ENCODE results near the gene NEURL1. TPM values are rescaled to one million over a fixed set of nuclear protein-coding genes. Genes with fewer than 3 reads are reported as not detected.

NEURL1 gene, protein sequence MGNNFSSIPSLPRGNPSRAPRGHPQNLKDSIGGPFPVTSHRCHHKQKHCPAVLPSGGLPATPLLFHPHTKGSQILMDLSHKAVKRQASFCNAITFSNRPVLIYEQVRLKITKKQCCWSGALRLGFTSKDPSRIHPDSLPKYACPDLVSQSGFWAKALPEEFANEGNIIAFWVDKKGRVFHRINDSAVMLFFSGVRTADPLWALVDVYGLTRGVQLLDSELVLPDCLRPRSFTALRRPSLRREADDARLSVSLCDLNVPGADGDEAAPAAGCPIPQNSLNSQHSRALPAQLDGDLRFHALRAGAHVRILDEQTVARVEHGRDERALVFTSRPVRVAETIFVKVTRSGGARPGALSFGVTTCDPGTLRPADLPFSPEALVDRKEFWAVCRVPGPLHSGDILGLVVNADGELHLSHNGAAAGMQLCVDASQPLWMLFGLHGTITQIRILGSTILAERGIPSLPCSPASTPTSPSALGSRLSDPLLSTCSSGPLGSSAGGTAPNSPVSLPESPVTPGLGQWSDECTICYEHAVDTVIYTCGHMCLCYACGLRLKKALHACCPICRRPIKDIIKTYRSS
- polyA plus RNA-seq (2011; rRNA removed) (0.37 and 0.58 TPM in 2 replicates), polyA minus RNA-seq (2011; rRNA and poly(A)+ RNA removed) (0.21 and 0.28 TPM in 2 replicates)

DNA sequence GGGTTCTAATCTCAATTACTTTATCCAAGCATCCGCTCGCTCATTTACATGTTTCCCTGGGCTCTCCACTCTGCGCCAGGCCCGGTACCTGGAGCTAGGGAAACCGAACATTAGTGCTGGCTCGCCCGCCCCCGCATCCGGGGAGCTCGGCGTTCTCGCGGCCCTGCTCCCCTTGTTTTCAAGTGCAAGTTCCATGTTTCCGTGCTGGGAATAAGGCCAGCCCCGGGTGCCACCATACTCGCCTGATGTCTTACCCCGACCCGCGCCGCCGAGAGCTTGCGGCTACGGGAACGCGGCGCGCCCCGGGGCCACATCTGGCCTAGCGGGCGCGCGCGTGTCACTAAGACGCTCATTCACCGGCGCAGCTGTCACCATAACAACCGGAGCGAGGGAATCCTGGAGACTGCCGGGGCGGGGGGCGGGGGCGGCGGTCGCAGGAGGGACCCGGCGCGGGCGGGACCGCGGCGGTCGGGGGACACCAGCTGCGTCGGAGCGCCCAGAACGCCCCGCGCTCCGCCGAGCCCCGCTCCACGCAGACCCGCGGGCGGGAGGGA is at the start of gene NEURL1:
NEURL1 (plus strand) TSS at position 344 of the 554 bp plus-strand sequence. CDS start 683 bp downstream, outside the sequence.
- Histone ChIP-seq H3K36me3 (ENCODE audit: control insufficient read depth, insufficient read depth, low read length) (no peaks in the 10 kb centered on the region), H3K27me3 (ENCODE audit: control insufficient read depth, insufficient read depth, low read length) (peaks cover 21% of the 10 kb centered on the region), H3K4me3 (ENCODE audit: low read depth, low read length) (peak within 1 kb of the TSS; percentile 39)
- ChIA-PET CTCF (interaction anchor here (0.7 to 3.5 kb wide), 9 partner anchors 8 to 98 kb away, joined by 3 to 11 read pairs (median 3); partner anchors contain the start of gene ATP5MK), POLR2A (no interaction called here)
- TF ChIP-seq, protein P1, sequence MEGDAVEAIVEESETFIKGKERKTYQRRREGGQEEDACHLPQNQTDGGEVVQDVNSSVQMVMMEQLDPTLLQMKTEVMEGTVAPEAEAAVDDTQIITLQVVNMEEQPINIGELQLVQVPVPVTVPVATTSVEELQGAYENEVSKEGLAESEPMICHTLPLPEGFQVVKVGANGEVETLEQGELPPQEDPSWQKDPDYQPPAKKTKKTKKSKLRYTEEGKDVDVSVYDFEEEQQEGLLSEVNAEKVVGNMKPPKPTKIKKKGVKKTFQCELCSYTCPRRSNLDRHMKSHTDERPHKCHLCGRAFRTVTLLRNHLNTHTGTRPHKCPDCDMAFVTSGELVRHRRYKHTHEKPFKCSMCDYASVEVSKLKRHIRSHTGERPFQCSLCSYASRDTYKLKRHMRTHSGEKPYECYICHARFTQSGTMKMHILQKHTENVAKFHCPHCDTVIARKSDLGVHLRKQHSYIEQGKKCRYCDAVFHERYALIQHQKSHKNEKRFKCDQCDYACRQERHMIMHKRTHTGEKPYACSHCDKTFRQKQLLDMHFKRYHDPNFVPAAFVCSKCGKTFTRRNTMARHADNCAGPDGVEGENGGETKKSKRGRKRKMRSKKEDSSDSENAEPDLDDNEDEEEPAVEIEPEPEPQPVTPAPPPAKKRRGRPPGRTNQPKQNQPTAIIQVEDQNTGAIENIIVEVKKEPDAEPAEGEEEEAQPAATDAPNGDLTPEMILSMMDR (IDR thresholded peaks at IDR 0.05; ENCODE audit: insufficient read depth, low read depth, low read length): no peak
- no peak for DNase-seq (ENCODE audit: low read depth)

DNA sequence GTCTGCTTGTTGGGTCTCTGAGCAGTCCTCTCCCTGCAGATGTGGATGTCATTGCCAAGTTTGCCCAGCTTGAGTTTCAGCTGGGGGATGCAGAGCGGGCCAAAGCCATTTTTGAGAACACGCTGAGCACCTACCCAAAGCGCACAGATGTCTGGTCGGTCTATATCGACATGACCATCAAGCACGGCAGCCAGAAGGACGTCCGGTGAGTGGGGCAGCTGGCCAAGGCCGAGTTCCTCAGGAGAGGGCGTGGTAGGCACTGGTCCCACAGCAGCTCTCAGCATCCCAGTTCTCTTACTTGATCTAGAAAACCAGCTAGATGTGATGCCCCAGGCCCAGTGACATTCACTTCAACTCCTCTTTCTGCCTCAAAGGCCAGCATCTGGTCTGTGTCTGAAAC is 49.0 kb upstream of the NEURL1 start:
- peaks cover 58% of the 10 kb centered on the region for H3K36me3 ChIP-seq (ENCODE audit: control insufficient read depth, insufficient read depth, low read length)
- TF ChIP-seq, protein P1 (IDR thresholded peaks at IDR 0.05; ENCODE audit: insufficient read depth, low read depth, low read length): no peak
- no peaks in the 10 kb centered on the region for H3K27me3 ChIP-seq (ENCODE audit: control insufficient read depth, insufficient read depth, low read length)
- CTCF ChIA-PET: interaction anchor here (0.7 kb wide), 1 partner anchor 44 kb away, joined by 3 read pairs; no protein-coding TSS in a partner anchor
- no peak for DNase-seq (ENCODE audit: low read depth)
- POLR2A ChIA-PET: no interaction called here
- no peak overlapping the region for H3K4me3 ChIP-seq (ENCODE audit: low read depth, low read length)

DNA sequence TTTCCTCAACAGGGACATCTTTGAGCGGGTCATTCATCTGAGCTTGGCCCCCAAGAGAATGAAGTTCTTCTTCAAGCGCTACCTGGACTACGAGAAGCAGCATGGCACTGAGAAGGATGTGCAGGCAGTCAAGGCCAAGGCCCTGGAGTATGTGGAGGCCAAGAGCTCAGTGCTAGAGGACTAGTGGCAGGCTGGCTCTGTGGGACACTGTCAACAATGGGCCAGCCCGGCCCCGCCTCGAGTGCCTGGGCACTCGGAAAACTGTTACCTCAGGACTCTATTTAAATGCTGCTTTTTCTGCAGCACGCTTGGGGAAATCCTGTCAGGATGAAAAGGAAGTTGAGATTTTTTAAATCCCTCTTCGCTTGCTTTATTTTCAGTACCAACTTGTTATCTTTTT is 48.1 kb upstream of the NEURL1 start:
- Histone ChIP-seq H3K27me3 (ENCODE audit: control insufficient read depth, insufficient read depth, low read length) (no peaks in the 10 kb centered on the region), H3K36me3 (ENCODE audit: control insufficient read depth, insufficient read depth, low read length) (peaks cover 62% of the 10 kb centered on the region), H3K4me3 (ENCODE audit: low read depth, low read length) (no peak overlapping the region)
- TF ChIP-seq, protein P1 (IDR thresholded peaks at IDR 0.05; ENCODE audit: insufficient read depth, low read depth, low read length): no peak
- DNase-seq (ENCODE audit: low read depth): no peak
- ChIA-PET POLR2A (no interaction called here), CTCF (no interaction called here)

GRCh38 chr10:103445767-103446567 is 47.5 kb upstream of the NEURL1 start:
- Histone ChIP-seq H3K4me3 (ENCODE audit: low read depth, low read length) (no peak overlapping the region), H3K36me3 (ENCODE audit: control insufficient read depth, insufficient read depth, low read length) (peaks cover 59% of the 10 kb centered on the region), H3K27me3 (ENCODE audit: control insufficient read depth, insufficient read depth, low read length) (no peaks in the 10 kb centered on the region)
- DNase-seq (ENCODE audit: low read depth): no peak
- TF ChIP-seq, protein P1 (IDR thresholded peaks at IDR 0.05; ENCODE audit: insufficient read depth, low read depth, low read length): no peak
- POLR2A ChIA-PET: interaction anchor here (0.6 kb wide), 1 partner anchor 63 kb away, joined by 4 read pairs; no protein-coding TSS in a partner anchor
- CTCF ChIA-PET: interaction anchor here (1.1 kb wide), 1 partner anchor 40 kb away, joined by 3 read pairs; no protein-coding TSS in a partner anchor
